GM12891 (cell line): ENCODE measurements around the gene ARL8B.

ENCODE experiments used
- PAX5 ChIP-seq: IDR thresholded peaks from 2 replicates; pipeline ENCODE4 v1.6.1; 2011; ENCODE audit warnings: low read length, moderate library complexity, mild to moderate bottlenecking; ENCODE audit not compliant: insufficient read depth, severe bottlenecking
- POLR2A ChIP-seq: IDR thresholded peaks from 2 replicates; pipeline ENCODE4 v1.6.1; 2011; ENCODE audit warnings: low read depth, low read length, control low read depth
- POLR2AphosphoS5 ChIP-seq: IDR thresholded peaks from 2 replicates; pipeline ENCODE4 v1.6.1; 2011; ENCODE audit warnings: low read depth, low read length, control low read depth
- POU2F2 ChIP-seq: IDR thresholded peaks from 2 replicates; pipeline ENCODE4 v1.6.1; 2011; ENCODE audit warnings: low read depth, mild to moderate bottlenecking, control low read depth, low read length, moderate library complexity
- SPI1 ChIP-seq: IDR thresholded peaks from 2 replicates; pipeline ENCODE4 v1.6.1; 2011; ENCODE audit warnings: low read depth, low read length, control low read depth
- TAF1 ChIP-seq: IDR thresholded peaks from 2 replicates; pipeline ENCODE4 v1.6.1; 2011; ENCODE audit warnings: low read depth, low read length, control low read depth

DNA sequence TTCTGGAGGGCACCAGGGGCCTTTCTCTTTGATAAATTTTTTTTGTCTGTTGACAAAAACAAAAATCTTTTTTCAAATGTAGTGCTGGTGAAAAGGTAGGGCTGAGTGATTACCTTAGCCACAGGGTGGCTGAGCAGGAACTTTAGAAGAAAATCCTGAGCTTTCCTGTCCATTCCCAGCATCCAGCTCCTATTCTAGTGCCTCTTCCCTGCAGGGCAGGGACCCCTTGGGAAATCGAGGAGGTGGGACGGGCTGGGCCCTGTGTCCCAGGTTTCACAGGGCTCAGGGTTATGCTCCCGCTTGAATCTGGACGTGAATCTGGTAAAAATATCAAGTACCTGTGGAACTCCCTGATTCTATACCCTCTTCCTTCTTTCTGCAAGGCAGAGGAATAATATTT is 97.1 kb downstream of the ARL8B start:
- no peak for TF ChIP-seq POLR2AphosphoS5
- no peak for TF ChIP-seq POLR2A
- TF ChIP-seq PAX5 = no peak
- no peak for TF ChIP-seq TAF1
- no peak for TF ChIP-seq SPI1
- TF ChIP-seq POU2F2 = no peak
